A549 (cell line): ENCODE data around the gene SNAI3. TPM values are rescaled to one million over a fixed set of nuclear protein-coding genes. Genes with fewer than 3 reads are reported as not detected.

ENCODE experiments used
- ATAC-seq, 2 experiments: fragments of 200-7000 bp in 1 of 2; fragments of >200 bp in 1 of 2; cut with Nextera tagmentation in 1 of 2; cut with Tn5 transposase in 1 of 2; 3 replicates each; pipeline versions ENCODE4 v1.8.0 to v1.9.1; 2018 to 2020; ENCODE audit warnings: mild to moderate bottlenecking in 1 of 2, moderate library complexity in 1 of 2
- CTCF ChIA-PET: fragments of 300-600 bp; sonication (Branson Sonifier 250); formaldehyde crosslinking; extraction: SDS; loops from one replicate; lab custom pipeline; 2021; ENCODE audit warnings: antibody characterized with exemption, inconsistent platforms; lab: Yijun Ruan, JAX
- POLR2A ChIA-PET: fragments of 350-600 bp; formaldehyde crosslinking; extraction: SDS; loops from one replicate; lab custom pipeline; 2021; ENCODE audit warnings: antibody characterized with exemption, inconsistent platforms; lab: Yijun Ruan, JAX
- DNase-seq, 2 experiments: peaks; one replicate each; pipeline versions ENCODE4 v3.0.0 to v3.0.0-alpha.2; 2011 to 2016; ENCODE audit warnings: low read depth in 1 of 2, low spot score in 1 of 2
- FAIRE-seq: peaks from 2 replicates; lab custom pipeline; 2011; peaks lifted over from hg19 to GRCh38; lab: Jason Lieb, UNC
- H3K27ac ChIP-seq, 2 experiments: fragments of >200 bp; sonication (Bioruptor Twin); formaldehyde crosslinking; 3 replicates each; pipeline ENCODE4 v1.5.1; 2016 to 2017
- H3K4me1 ChIP-seq: fragments of >200 bp; sonication (Bioruptor Twin); formaldehyde crosslinking; 3 replicates; pipeline ENCODE4 v1.6.1; 2016
- H3K4me2 ChIP-seq: fragments of >200 bp; sonication (Bioruptor Twin); formaldehyde crosslinking; 3 replicates; pipeline ENCODE4 v1.6.1; 2016
- H3K4me3 ChIP-seq: fragments of >200 bp; sonication (Bioruptor Twin); formaldehyde crosslinking; 3 replicates; pipeline ENCODE4 v1.5.1; 2016
- H3K9me3 ChIP-seq: fragments of >200 bp; sonication (Bioruptor Twin); formaldehyde crosslinking; 3 replicates; pipeline ENCODE4 v1.6.1; 2016
- FOXS1 ChIP-seq: fragments of 250-450 bp; sonication (Bioruptor Pico); IDR thresholded peaks from 2 replicates; pipeline ENCODE4 v1.5.0; 2020; ENCODE audit warnings: mild to moderate bottlenecking, moderate library complexity
- GATA3 ChIP-seq: IDR thresholded peaks from 2 replicates; pipeline ENCODE4 v1.6.1; 2012; ENCODE audit warnings: borderline replicate concordance
- HOXA7 ChIP-seq: fragments of 250-450 bp; sonication (Bioruptor Pico); IDR thresholded peaks from 2 replicates; pipeline ENCODE4 v1.5.0; 2020; ENCODE audit warnings: mild to moderate bottlenecking, moderate library complexity
- HOXB13 ChIP-seq: fragments of 250-450 bp; sonication (Bioruptor Pico); IDR thresholded peaks from 2 replicates; pipeline ENCODE4 v1.5.0; 2020; ENCODE audit warnings: low read depth, mild to moderate bottlenecking, moderate library complexity
- JUN ChIP-seq, 2 experiments: fragments of >200 bp; sonication (Bioruptor Twin); formaldehyde crosslinking; IDR thresholded peaks; 2 replicates in 1 of 2; 3 replicates in 1 of 2; pipeline ENCODE4 v1.6.1; 2016 to 2017
- JUNB ChIP-seq: fragments of >200 bp; sonication (Bioruptor Twin); formaldehyde crosslinking; IDR thresholded peaks from 2 replicates; pipeline ENCODE4 v1.6.1; 2016
- KDM1A ChIP-seq: fragments of 200-600 bp; sonication (generic); IDR thresholded peaks from 2 replicates; pipeline ENCODE4 v1.6.1; 2016; ENCODE audit warnings: low read depth, mild to moderate bottlenecking
- MAX ChIP-seq: IDR thresholded peaks from 2 replicates; pipeline ENCODE4 v1.6.1; 2012
- NPAS2 ChIP-seq: fragments of 250-450 bp; sonication (Bioruptor Pico); IDR thresholded peaks from 2 replicates; pipeline ENCODE4 v1.8.0; 2022; ENCODE audit warnings: mild to moderate bottlenecking, moderate library complexity, borderline replicate concordance
- PHF8 ChIP-seq: fragments of 200-600 bp; sonication (generic); IDR thresholded peaks from 2 replicates; pipeline ENCODE4 v1.6.1; 2016; ENCODE audit warnings: low read depth, mild to moderate bottlenecking, antibody characterized with exemption, moderate library complexity, borderline replicate concordance
- RFX5 ChIP-seq: fragments of 450-650 bp; IDR thresholded peaks from 2 replicates; pipeline ENCODE4 v1.7.1; 2014; ENCODE audit warnings: antibody characterized with exemption, mild to moderate bottlenecking, moderate library complexity
- SREBF2 ChIP-seq: fragments of 450-650 bp; IDR thresholded peaks from 2 replicates; pipeline ENCODE4 v1.6.1; 2014; ENCODE audit warnings: mild to moderate bottlenecking, moderate library complexity
- TP53 ChIP-seq: fragments of 250-450 bp; sonication (Bioruptor Pico); IDR thresholded peaks from 2 replicates; pipeline ENCODE4 v1.5.0; 2021; ENCODE audit warnings: mild to moderate bottlenecking, moderate library complexity
- ZFP36 ChIP-seq: fragments of 450-650 bp; IDR thresholded peaks from 2 replicates; pipeline ENCODE4 v1.6.1; 2014; ENCODE audit warnings: borderline replicate concordance; ENCODE audit not compliant: partially characterized antibody
- WGBS: methylation state at CpG from one replicate; pipeline ENCODE4 v1.1.6; 2017; ENCODE audit errors: missing lambda C conversion rate; 5-methylcytosine and 5-hydroxymethylcytosine counted together
- polyA plus RNA-seq, 4 experiments: library from polyadenylated mRNA; depleted of rRNA in 3 of 4; stranded (reverse); fragments of >200 nt; fragmentation: RNase III in 1 of 4; extraction: RNeasy Plus Mini Kit Qiagen cat#74134 plus additional on column Dnase treatment in 1 of 4; gene quantifications; 2 replicates in 3 of 4; 3 replicates in 1 of 4; pipeline ENCODE4 v1.2.3, GENCODE V29; 2011 to 2017
- TF ChIP-seq, protein P1 (sequence below): fragments of >200 bp; sonication (Bioruptor Twin); formaldehyde crosslinking; IDR thresholded peaks from 3 replicates; pipeline ENCODE4 v1.6.1; 2016
- TF ChIP-seq, protein P2 (sequence below): fragments of 250-450 bp; sonication (Bioruptor Pico); IDR thresholded peaks from 2 replicates; pipeline ENCODE4 v1.5.0; 2020; ENCODE audit warnings: low read depth, mild to moderate bottlenecking, moderate library complexity
- TF ChIP-seq, protein P3 (sequence below): IDR thresholded peaks from 2 replicates; pipeline ENCODE4 v1.6.1; 2012; ENCODE audit warnings: low read depth, borderline replicate concordance

SNAI3 gene
- polyA plus RNA-seq, 2 of the 4 experiments (the other 2 are of a cell fraction), result not detected

GRCh38 chr16:88638323-88639230 is 47.7 kb downstream of the SNAI3 start, which contains the start of gene IL17C:
Gene IL17C (plus strand): TSS chr16:88638572. CDS start chr16:88638642, 70 bp downstream.
- H3K9me3 ChIP-seq, result no peaks in the 10 kb centered on the region
- ATAC-seq (peak in 1 of 2 experiments; percentile 6; a peak in 1 of 6 replicates), FAIRE-seq (no peak), DNase-seq (no peak)
- 71% methylated on average over 20 of the region's 27 CpGs for WGBS
- POLR2A ChIA-PET, result interaction anchor here (0.7 kb wide), 1 partner anchor 69 kb away, joined by 3 read pairs; the partner anchor contains the start of gene ZC3H18
- no peak within 1 kb of the TSS for H3K4me3 ChIP-seq
- H3K27ac ChIP-seq, result no peak within 1 kb of the TSS
- no peaks in the 10 kb centered on the region for H3K4me1 ChIP-seq
- CTCF ChIA-PET, result interaction anchor here (0.6 to 1.0 kb wide), 2 partner anchors 11 to 34 kb away, joined by 3 to 4 read pairs; no protein-coding TSS in a partner anchor
- peak; percentile 13 for TF ChIP-seq ZFP36
- TF ChIP-seq HOXB13, result no peak
- TF ChIP-seq, all 56 proteins: peak for 1
- no peak within 1 kb of the TSS for H3K4me2 ChIP-seq

DNA sequence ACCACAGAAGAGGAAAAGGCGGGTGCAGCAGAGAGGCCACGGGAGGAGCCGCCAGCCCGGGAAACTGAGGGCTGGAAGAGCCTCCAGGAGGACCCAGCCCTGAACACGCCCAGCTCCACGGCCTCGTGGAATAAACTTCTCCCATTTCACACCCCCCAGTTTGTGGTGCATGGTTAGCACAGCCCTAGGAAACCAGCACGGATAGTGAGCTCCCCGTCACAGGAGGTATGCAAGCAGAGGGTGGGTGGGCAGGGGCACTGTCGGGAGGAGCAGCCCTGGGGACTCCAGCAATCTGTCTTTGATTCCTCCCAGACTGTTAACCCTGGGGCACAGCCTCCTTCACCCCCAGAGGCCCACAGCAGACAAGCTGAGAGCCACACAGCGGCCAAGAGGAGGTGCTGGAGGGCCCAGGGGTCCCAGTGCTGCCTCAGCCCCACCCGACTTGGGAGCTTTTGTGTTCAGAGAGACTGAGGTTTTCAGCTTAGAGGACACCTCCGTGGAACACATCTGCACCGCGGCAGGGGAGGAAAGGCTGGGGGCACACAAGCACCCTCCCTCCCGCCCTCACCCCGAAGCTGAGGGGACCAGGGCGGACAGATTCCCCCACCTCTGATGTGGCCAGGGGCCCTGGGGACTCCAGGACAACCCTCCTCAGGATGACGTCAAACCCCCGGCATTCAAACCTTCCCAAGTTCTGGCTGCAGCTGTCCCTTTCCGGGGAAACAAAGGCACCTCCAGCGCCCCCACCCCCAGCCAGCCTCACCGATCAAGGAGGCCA is 49.6 kb downstream of the SNAI3 start:
- Histone ChIP-seq H3K9me3 (no peaks in the 10 kb centered on the region), H3K27ac (no peak overlapping the region), H3K4me3 (no peak overlapping the region), H3K4me2 (no peak overlapping the region), H3K4me1 (no peaks in the 10 kb centered on the region)
- WGBS, result 82% methylated on average over 20 of the region's 23 CpGs
- ATAC-seq (no peak), DNase-seq (no peak), FAIRE-seq (no peak)
- ChIA-PET CTCF (interaction anchor here (1.6 kb wide), 1 partner anchor 12 kb away, joined by 7 read pairs; no protein-coding TSS in a partner anchor), POLR2A (no interaction called here)
- TF ChIP-seq NPAS2 (CRISPR knock-in tag), result no peak
- TF ChIP-seq TP53 (CRISPR knock-in tag), result no peak
- TF ChIP-seq ZFP36, result peak; percentile 35
- TF ChIP-seq MAX, result no peak

- POLR2A ChIA-PET, result no interaction called here
- FAIRE-seq (no peak), DNase-seq (no peak), ATAC-seq (no peak)
- Histone ChIP-seq H3K9me3 (no peaks in the 10 kb centered on the region), H3K4me1 (no peaks in the 10 kb centered on the region), H3K4me2 (no peak overlapping the region), H3K4me3 (no peak overlapping the region), H3K27ac (no peak overlapping the region)
- CTCF ChIA-PET, result interaction anchor here (1.6 kb wide), 1 partner anchor 13 kb away, joined by 7 read pairs; no protein-coding TSS in a partner anchor
- 94% methylated on average over 17 of the region's 17 CpGs for WGBS
- TF ChIP-seq NPAS2 (CRISPR knock-in tag) (no peak), SREBF2 (no peak), JUN (IDR thresholded peaks at IDR 0.05) (no peak), RFX5 (no peak), FOXS1 (CRISPR knock-in tag) (no peak), GATA3 (no peak), KDM1A (no peak), PHF8 (no peak), HOXA7 (CRISPR knock-in tag) (no peak), JUNB (no peak)
- TF ChIP-seq, protein P1, sequence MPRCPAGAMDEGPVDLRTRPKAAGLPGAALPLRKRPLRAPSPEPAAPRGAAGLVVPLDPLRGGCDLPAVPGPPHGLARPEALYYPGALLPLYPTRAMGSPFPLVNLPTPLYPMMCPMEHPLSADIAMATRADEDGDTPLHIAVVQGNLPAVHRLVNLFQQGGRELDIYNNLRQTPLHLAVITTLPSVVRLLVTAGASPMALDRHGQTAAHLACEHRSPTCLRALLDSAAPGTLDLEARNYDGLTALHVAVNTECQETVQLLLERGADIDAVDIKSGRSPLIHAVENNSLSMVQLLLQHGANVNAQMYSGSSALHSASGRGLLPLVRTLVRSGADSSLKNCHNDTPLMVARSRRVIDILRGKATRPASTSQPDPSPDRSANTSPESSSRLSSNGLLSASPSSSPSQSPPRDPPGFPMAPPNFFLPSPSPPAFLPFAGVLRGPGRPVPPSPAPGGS, result no peak
- TF ChIP-seq, protein P2, sequence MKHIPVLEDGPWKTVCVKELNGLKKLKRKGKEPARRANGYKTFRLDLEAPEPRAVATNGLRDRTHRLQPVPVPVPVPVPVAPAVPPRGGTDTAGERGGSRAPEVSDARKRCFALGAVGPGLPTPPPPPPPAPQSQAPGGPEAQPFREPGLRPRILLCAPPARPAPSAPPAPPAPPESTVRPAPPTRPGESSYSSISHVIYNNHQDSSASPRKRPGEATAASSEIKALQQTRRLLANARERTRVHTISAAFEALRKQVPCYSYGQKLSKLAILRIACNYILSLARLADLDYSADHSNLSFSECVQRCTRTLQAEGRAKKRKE (CRISPR knock-in tag), result no peak
- TF ChIP-seq, protein P3, sequence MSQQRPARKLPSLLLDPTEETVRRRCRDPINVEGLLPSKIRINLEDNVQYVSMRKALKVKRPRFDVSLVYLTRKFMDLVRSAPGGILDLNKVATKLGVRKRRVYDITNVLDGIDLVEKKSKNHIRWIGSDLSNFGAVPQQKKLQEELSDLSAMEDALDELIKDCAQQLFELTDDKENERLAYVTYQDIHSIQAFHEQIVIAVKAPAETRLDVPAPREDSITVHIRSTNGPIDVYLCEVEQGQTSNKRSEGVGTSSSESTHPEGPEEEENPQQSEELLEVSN, result no peak
These were observed 50.5 kb downstream of the SNAI3 start for GRCh38 chr16:88635671-88636319.
